ENCODE measurements around the gene USH1C.

DNA sequence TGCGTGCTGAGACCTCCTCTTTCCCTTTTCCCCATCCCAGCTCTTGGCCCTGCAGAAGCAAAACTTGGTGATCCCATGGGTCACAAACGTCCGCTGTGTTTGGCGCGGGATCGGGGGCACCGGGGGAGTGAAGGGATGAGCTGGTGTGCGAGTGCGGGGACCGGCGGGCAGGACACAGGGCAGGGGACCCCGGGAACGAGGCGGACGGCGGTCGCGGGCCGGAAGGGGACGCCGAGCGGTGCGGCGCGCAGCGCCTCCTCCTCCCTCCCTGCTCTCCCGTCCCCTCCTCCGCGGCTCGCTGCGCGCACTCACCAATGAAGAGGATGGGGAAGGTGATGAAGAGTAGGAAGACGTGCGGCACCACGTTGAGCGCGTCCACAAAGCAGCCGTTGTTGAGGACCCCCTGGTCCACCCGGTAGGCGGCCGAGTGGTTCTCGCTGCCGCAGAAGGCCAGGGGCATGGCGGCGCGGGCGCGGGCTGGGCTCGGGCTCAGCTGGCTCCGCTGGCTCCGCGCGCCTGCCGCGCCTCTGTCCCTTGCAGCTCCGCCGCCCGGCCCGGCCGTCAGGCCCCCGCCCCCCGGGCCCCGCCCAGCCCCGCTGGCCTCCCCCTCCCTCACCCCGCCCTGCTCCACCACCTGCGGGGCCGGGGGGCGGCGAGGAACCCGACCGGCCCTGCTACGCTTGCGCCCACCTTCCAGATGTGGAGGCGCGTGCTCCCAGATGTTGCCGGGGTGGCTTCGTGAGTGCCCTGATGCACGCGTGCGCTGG lies 67.7 kb downstream of the USH1C start, which contains the start of gene ABCC8:
- TF ChIP-seq, protein P1, sequence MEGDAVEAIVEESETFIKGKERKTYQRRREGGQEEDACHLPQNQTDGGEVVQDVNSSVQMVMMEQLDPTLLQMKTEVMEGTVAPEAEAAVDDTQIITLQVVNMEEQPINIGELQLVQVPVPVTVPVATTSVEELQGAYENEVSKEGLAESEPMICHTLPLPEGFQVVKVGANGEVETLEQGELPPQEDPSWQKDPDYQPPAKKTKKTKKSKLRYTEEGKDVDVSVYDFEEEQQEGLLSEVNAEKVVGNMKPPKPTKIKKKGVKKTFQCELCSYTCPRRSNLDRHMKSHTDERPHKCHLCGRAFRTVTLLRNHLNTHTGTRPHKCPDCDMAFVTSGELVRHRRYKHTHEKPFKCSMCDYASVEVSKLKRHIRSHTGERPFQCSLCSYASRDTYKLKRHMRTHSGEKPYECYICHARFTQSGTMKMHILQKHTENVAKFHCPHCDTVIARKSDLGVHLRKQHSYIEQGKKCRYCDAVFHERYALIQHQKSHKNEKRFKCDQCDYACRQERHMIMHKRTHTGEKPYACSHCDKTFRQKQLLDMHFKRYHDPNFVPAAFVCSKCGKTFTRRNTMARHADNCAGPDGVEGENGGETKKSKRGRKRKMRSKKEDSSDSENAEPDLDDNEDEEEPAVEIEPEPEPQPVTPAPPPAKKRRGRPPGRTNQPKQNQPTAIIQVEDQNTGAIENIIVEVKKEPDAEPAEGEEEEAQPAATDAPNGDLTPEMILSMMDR (IDR thresholded peaks at IDR 0.05), result no peak
- peak in 1 of 3 donors; percentile 17 for TF ChIP-seq POLR2A (IDR thresholded peaks at IDR 0.05)

Data from body of pancreas (tissue), 4 donors.